Measurements from ENCODE around the gene STARD3. TPM values are rescaled to one million over a fixed set of nuclear protein-coding genes. Genes with fewer than 3 reads are reported as not detected.

Gene STARD3
- total and polyA plus RNA-seq, 2 of the 13 experiments (the other 11 are each of a cell fraction or from before 2014, with no cell fraction given): 34.6 to 100 TPM

DNA sequence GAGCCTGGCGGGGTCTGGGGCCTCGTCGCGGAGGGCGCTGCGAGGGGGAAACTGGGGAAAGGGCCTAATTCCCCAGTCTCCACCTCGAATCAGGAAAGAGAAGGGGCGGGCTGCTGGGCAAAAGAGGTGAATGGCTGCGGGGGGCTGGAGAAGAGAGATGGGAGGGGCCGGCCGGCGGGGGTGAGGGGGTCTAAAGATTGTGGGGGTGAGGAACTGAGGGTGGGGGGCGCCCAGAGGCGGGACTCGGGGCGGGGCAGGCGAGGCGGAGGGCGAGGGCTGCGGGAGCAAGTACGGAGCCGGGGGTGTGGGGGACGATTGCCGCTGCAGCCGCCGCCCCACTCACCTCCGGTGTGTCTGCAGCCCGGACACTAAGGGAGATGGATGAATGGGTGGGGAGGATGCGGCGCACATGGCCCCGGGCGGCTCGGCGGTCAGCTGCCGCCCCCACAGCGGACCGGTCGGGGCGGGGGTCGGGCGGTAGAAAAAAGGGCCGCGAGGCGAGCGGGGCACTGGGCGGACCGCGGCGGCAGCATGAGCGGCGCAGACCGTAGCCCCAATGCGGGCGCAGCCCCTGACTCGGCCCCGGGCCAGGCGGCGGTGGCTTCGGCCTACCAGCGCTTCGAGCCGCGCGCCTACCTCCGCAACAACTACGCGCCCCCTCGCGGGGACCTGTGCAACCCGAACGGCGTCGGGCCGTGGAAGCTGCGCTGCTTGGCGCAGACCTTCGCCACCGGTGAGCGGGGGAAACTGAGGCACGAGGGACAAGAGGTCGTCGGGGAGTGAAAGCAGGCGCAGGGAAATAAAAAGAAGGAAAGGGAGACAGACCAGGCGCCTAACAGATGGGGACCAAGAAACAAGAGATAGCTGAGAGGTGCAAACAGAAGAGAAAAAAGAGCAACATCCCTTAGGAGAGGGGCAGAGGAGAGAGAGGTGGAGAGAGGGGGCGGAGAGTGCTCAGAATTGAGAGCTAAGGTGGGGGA lies 31.3 kb downstream of the STARD3 start, which contains the start of gene PNMT (continued):
- TF ChIP-seq, protein P1, sequence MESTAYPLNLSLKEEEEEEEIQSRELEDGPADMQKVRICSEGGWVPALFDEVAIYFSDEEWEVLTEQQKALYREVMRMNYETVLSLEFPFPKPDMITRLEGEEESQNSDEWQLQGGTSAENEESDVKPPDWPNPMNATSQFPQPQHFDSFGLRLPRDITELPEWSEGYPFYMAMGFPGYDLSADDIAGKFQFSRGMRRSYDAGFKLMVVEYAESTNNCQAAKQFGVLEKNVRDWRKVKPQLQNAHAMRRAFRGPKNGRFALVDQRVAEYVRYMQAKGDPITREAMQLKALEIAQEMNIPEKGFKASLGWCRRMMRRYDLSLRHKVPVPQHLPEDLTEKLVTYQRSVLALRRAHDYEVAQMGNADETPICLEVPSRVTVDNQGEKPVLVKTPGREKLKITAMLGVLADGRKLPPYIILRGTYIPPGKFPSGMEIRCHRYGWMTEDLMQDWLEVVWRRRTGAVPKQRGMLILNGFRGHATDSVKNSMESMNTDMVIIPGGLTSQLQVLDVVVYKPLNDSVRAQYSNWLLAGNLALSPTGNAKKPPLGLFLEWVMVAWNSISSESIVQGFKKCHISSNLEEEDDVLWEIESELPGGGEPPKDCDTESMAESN (CRISPR knock-in tag; conservative IDR thresholded peaks at IDR 0.05): peak; percentile 73; the same call in 1 of the 2 replicates
- TF ChIP-seq SCMH1 (CRISPR knock-in tag; IDR thresholded peaks at IDR 0.05; ENCODE audit: borderline replicate concordance): no peak
- TF ChIP-seq, protein P2, sequence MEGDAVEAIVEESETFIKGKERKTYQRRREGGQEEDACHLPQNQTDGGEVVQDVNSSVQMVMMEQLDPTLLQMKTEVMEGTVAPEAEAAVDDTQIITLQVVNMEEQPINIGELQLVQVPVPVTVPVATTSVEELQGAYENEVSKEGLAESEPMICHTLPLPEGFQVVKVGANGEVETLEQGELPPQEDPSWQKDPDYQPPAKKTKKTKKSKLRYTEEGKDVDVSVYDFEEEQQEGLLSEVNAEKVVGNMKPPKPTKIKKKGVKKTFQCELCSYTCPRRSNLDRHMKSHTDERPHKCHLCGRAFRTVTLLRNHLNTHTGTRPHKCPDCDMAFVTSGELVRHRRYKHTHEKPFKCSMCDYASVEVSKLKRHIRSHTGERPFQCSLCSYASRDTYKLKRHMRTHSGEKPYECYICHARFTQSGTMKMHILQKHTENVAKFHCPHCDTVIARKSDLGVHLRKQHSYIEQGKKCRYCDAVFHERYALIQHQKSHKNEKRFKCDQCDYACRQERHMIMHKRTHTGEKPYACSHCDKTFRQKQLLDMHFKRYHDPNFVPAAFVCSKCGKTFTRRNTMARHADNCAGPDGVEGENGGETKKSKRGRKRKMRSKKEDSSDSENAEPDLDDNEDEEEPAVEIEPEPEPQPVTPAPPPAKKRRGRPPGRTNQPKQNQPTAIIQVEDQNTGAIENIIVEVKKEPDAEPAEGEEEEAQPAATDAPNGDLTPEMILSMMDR (CRISPR knock-in tag; IDR thresholded peaks at IDR 0.05): peak; percentile 94
- TF ChIP-seq, protein P3, sequence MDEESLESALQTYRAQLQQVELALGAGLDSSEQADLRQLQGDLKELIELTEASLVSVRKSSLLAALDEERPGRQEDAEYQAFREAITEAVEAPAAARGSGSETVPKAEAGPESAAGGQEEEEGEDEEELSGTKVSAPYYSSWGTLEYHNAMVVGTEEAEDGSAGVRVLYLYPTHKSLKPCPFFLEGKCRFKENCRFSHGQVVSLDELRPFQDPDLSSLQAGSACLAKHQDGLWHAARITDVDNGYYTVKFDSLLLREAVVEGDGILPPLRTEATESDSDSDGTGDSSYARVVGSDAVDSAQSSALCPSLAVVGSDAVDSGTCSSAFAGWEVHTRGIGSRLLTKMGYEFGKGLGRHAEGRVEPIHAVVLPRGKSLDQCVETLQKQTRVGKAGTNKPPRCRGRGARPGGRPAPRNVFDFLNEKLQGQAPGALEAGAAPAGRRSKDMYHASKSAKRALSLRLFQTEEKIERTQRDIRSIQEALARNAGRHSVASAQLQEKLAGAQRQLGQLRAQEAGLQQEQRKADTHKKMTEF (CRISPR knock-in tag; IDR thresholded peaks at IDR 0.05): peak; percentile 75; the same call in 1 of the 2 replicates
- TF ChIP-seq CEBPG (CRISPR knock-in tag; IDR thresholded peaks at IDR 0.05): peak; percentile 62
- TF ChIP-seq, protein P4, sequence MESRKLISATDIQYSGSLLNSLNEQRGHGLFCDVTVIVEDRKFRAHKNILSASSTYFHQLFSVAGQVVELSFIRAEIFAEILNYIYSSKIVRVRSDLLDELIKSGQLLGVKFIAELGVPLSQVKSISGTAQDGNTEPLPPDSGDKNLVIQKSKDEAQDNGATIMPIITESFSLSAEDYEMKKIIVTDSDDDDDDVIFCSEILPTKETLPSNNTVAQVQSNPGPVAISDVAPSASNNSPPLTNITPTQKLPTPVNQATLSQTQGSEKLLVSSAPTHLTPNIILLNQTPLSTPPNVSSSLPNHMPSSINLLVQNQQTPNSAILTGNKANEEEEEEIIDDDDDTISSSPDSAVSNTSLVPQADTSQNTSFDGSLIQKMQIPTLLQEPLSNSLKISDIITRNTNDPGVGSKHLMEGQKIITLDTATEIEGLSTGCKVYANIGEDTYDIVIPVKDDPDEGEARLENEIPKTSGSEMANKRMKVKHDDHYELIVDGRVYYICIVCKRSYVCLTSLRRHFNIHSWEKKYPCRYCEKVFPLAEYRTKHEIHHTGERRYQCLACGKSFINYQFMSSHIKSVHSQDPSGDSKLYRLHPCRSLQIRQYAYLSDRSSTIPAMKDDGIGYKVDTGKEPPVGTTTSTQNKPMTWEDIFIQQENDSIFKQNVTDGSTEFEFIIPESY (CRISPR knock-in tag; IDR thresholded peaks at IDR 0.05): peak; percentile 73
- no peak for TF ChIP-seq MLLT10 (CRISPR knock-in tag; IDR thresholded peaks at IDR 0.05)
- TF ChIP-seq ZBTB7A (CRISPR knock-in tag; IDR thresholded peaks at IDR 0.05): peak; percentile 77; the same call in 1 of the 2 replicates
- no peak for TF ChIP-seq POLR2A (IDR thresholded peaks at IDR 0.05; ENCODE audit: insufficient read depth in 1 of 2, low read depth in 2 of 2, low read length in 2 of 2)
- peak; percentile 67 for TF ChIP-seq STAG1 (CRISPR knock-in tag; IDR thresholded peaks at IDR 0.05)
- no peak for TF ChIP-seq RARG (CRISPR knock-in tag; IDR thresholded peaks at IDR 0.05; ENCODE audit: low read depth)
- TF ChIP-seq ZNF564 (CRISPR knock-in tag; IDR thresholded peaks at IDR 0.05): peak; percentile 87; the same call in 1 of the 2 replicates
- TF ChIP-seq ZNF670 (CRISPR knock-in tag; IDR thresholded peaks at IDR 0.05; ENCODE audit: borderline replicate concordance): 0 out of 2 replicates have a peak, but pooled peaks have one; percentile 76
- no peak for TF ChIP-seq SIN3A (IDR thresholded peaks at IDR 0.05; ENCODE audit: borderline replicate concordance, low read depth, low read length)
- no peak for TF ChIP-seq ZNF615 (CRISPR knock-in tag; IDR thresholded peaks at IDR 0.05; ENCODE audit: borderline replicate concordance)
- TF ChIP-seq, protein P5, sequence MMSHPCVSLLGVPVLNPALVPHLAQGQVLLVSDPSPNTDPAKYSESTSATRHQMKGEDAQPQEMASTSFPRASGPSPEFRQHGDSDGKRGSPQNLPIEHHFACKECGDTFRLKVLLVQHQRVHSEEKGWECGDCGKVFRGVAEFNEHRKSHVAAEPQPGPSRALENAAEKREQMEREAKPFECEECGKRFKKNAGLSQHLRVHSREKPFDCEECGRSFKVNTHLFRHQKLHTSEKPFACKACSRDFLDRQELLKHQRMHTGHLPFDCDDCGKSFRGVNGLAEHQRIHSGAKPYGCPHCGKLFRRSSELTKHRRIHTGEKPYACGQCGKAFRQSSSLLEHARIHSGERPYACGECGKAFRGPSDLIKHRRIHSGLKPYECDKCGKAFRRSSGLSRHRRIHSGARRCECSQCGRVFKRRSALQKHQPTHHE (CRISPR knock-in tag; IDR thresholded peaks at IDR 0.05; ENCODE audit: borderline replicate concordance): no peak
- no peak for TF ChIP-seq RAD51 (IDR thresholded peaks at IDR 0.05; ENCODE audit: borderline replicate concordance)
- 0 out of 2 replicates have a peak, but pooled peaks have one; percentile 43 for TF ChIP-seq ZNF850 (CRISPR knock-in tag; conservative IDR thresholded peaks at IDR 0.05)
- peak; percentile 73; the same call in 1 of the 2 replicates for TF ChIP-seq ZSCAN9 (CRISPR knock-in tag; IDR thresholded peaks at IDR 0.05; ENCODE audit: borderline replicate concordance)
- no peak for TF ChIP-seq FOXA1 (IDR thresholded peaks at IDR 0.05)
- TF ChIP-seq FOXA1 (CRISPR knock-in tag; IDR thresholded peaks at IDR 0.05): 0 out of 2 replicates have a peak, but pooled peaks have one; percentile 18

All from HepG2 (cell line).